Measurements from ENCODE around the gene LCN10.
"Not testable (repeated sequence)": the region's sequence is repeated elsewhere in the genome, so short reads cannot be mapped to it uniquely, and the experiment has no call there.

GRCh38 chr9:136755302-136756133 lies 12.8 kb upstream of the LCN10 start:
- not testable (repeated sequence) for TF ChIP-seq YY1 (IDR thresholded peaks at IDR 0.05; ENCODE audit: insufficient read depth, insufficient read length); ZNF274 (IDR thresholded peaks at IDR 0.05; ENCODE audit: low read depth, low read length)

All from NT2/D1 (cell line).